DMS53 treated with DMSO at 0.1 percent for 48 hours (cell line): ENCODE data around the gene PODXL2.

ENCODE experiments used
- DNase-seq: peaks from one replicate; lab custom pipeline; 2025; ENCODE audit not compliant: unreplicated experiment; lab: John Stamatoyannopoulos, UW

Gene PODXL2

GRCh38 chr3:127687228-127687737 lies 58.3 kb downstream of the PODXL2 start:
- DNase-seq, result no peak

GRCh38 chr3:127688022-127688415 lies 59.0 kb downstream of the PODXL2 start:
- no peak for DNase-seq

DNA sequence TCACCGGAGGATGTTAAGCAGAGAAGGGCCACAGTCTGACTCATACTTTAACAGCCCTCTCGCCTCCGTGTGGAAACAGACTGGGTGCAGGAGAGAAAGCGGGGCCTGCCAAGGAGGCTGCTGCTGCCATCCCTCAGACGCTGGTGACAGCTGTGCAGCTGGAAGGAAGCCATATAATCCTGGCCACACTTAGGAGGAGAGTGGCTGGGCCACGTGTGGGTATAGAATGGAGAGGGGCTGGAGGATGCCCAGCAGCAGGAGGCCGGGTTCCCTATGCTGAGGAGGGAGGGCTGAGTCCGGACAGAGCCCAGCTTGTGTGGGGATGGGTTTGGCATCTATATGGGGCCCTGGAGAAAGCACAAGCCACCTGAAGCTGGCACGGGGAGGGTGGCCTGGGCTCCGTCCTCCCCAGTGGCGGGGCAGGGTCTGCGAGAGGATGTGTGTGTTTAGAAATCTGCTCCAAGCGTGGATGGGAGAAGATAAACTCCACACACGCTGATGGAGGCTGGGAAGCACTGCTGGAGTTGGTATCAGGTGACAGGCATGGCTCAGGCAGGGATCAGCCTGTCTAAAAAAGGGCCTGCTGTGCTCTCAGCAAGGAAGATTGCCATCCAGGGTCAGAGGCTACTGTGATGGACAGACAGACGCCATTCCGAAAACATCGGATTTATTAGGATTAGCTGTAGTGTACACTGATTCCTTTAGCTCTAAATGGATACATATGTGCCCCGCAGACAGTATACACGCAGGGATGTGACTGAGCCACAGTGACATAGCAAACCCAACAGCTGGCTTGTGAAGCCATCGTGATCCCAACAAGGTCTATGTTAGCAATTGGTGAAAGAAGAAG lies 59.7 kb downstream of the PODXL2 start:
- DNase-seq, result no peak

DNA sequence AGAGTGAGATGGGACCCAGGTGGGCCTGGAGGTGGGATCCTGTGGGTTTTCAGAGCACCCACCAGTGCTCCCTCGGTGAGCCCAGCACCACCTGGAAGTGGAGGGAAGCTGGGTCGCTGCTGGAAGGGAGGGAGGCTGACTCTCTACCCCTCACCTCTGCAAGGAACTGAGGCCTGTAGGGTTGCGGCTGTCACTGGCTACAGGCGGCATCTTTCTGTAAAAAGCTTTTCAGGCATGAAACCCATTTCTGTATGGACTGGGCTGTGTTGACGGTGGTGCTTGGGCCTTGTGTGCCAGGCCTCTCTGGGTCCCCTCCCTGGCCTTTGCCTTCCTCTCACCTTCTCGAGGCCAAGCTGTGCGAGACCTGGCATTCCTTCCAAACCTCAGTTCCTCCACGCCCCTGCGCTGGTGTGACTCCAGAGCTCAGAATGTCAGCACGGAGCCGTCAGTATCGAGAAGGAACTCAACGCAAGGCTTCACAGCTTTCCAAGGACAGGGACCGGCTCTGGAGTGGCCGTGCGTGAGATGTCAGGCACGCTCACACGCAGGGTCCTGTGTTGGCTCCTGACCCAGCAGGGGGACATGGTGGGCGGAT lies 60.4 kb downstream of the PODXL2 start:
- DNase-seq, result no peak

DNA sequence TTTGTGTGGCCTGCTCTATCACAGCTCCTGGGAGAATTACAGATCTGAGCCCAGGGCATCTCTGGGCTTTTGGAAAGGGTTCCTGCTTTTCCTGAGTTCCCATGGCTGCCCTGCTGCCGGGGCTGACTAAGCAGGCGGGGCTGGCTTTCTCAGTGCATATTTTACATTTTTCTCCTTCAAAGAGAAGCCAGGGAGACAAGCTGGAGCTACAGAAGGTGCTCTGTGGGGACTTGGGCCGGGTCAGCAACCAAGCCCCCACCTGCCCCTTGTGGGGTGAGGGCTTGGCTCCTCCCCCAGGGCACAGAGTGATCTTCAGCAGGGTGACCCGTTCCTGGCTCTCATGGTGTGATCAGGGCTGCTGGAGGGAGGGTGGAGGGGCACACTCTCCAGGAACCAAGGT lies 61.1 kb downstream of the PODXL2 start:
- DNase-seq, result no peak

DNA sequence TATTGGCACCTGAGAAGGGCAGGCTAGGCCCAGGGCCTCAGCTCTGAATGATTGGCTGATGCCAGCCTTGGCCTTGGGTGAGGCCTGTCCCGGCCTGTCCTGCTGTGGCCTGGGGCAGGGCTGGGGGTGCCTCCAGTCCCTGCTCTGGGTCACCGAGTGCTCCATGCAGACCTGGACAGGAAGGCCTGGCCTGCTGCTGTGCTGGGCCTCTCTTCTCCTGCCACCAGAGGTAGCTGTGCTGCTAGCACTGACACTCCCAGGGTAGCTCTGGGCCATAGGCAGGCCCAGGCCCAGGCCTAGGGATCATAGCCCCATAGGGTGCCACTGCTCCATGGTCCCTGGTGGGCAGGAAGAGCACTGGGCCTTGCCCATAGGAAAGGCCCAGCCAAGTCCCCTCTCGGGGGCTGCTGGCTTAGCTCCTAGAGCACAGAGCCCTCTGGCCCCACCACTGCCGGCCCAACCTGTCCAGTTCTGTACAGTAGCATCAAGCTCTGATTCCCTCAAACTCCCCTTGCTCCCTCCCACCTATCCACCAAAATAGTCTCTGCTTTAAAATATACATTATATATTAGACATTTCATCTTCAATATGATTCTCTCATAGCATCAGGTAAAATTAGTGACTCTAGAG lies 62.0 kb downstream of the PODXL2 start:
- no peak for DNase-seq

- no peak for DNase-seq
These were observed 62.5 kb downstream of the PODXL2 start for GRCh38 chr3:127691489-127691888.

GRCh38 chr3:127691974-127692373 lies 63.0 kb downstream of the PODXL2 start:
- DNase-seq, result no peak

DNA sequence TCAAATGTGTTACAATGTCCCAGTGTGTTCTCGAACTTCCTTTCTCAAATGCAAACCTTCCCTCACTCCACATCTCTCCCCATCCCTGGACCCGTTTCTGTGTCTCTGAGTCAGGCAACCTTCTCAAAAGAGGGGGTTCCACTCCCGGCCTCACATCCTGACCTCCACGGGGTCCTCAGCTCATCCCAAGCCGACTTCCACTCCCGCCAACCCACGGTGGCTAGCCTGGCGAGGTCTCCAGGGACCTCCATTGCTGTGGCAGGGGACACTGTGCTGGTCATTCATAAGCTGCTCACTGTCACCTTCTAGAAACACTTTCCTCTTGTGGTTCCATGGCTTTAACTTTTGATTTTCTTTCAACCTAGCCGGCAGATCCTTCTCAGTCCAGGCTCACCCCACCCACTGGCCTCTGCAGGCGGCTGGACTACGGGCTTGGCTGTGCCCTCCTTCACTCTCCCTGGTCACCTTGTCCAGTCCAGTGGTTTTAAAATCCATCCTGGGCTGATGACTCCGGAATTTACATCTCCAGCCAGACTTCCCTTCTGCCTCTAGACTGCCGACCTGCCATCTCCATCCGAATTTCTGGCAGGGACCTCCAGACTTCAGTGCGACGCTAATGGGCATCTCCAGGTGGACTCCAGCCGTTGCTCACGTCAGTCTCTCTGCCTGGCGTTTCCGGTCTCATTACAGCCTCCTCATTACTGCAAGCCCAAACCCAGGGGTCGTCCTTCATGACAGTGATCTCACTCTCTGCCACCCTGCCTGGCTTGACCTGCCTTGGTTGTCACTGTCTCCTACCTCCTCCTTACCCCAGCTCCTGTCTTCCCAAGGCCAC lies 63.7 kb downstream of the PODXL2 start:
- no peak for DNase-seq

DNA sequence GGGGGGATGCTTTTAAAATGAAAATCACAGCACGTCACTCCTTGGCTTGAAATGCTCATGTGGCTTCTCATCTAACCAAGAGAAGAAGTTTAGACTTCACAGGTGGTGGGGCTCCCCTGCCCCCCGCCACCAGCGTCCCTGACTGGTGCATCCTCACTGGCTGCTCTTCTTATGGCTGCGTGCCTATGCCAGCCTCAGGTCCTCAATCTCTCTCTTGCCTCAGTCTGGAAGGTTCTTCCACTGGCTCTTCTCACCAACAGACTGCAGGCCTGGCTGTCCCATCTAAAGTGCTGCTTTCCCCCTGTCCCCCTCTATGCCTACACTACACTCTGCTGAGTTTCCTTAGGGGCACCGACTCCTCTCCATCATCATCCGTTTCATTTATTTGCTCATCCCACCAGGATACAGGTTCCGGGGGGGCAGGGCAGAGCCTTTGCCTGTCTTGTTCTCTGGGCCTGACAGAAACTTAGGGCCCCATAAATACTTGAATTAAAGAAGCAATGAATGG lies 64.4 kb downstream of the PODXL2 start:
- no peak for DNase-seq

DNA sequence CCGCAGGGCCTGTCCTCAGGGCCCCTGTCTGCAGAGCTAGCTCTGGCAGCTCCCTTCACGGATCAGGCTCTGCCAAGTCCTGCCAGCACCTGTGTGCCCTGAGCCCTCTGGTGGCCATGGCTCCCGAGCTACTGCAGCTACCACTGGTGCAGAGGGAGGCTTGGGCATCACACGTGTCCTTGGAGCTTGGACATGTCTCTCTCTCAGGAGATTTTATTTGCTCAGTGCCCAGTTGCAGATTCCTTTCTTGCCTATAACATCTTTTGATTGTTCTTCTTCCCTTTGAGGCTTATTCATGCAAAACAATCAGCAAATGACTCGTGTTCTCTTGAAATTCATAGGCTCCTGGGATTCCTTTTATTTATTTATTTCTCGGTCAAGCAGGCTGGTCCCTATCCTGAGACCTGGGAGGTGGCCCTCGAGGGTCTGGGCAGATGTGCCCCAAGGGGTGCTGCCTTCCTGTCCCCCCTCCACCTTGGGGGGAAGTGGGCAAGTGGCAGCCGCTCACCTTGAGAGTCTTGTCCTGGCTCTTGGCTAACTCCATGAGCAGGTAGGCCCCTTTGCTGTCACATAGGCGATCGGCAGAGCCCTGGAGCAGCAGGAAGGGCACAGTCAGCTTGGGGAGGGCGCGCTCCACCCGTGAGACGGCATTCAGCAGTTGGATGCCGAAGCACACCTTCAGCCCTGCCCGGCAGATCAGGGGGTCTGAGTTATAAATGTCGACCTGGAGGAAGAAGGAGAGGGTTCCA lies 65.7 kb downstream of the PODXL2 start:
- peak; percentile 65 for DNase-seq

DNA sequence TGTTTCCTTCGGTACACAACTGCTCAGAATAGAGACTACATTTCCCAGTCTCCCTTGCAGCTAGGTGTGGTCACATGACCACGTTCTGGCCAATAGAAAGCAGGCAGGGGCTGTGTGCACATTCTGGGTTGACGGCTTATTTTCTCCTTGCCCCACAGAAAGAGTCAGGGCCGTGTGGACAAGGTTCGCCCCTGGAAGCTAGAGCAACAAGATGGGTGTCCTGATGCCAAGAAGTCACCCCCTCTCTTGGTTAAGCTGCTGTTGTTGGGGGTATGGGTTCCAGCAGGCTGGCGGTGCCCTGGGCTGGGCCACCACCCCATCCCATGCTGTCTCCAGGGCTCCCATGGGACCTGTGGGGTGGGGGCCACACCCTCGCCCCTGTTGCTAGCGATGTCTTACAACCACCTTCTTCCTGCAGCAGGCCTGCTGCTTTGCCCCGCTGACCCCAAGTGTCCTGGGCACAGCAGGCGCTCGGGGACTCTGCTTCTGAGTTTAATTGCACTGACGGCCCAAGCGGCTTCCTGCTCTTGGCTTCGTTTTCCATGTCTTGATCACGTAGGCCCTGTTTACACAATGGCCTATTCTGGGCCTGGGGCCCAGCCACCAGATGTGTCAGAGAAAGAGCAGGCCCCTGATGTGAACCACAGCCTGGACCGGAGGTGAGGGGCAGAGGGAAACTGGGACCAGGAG lies 68.7 kb downstream of the PODXL2 start:
- peak; percentile 23 for DNase-seq

DNA sequence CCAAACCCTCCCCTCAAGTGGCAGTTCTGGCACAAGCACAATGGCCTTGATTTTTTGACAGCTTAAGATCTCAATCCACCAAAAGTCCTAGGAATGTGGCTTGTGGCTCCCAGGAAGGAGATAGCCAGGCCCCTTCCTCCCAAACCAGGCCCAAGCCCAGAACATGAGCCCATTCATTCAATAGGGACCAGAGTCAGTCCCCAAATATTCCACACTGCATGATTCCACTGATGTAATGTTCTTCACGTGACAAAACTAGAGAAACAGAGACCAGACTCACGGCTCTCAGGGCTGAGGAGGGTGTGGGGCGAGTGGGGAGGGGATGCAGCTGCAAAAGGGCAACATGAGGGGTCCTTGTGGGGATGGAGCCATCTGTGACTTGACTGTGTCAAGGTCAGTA lies 69.3 kb downstream of the PODXL2 start:
- DNase-seq, result no peak

DNA sequence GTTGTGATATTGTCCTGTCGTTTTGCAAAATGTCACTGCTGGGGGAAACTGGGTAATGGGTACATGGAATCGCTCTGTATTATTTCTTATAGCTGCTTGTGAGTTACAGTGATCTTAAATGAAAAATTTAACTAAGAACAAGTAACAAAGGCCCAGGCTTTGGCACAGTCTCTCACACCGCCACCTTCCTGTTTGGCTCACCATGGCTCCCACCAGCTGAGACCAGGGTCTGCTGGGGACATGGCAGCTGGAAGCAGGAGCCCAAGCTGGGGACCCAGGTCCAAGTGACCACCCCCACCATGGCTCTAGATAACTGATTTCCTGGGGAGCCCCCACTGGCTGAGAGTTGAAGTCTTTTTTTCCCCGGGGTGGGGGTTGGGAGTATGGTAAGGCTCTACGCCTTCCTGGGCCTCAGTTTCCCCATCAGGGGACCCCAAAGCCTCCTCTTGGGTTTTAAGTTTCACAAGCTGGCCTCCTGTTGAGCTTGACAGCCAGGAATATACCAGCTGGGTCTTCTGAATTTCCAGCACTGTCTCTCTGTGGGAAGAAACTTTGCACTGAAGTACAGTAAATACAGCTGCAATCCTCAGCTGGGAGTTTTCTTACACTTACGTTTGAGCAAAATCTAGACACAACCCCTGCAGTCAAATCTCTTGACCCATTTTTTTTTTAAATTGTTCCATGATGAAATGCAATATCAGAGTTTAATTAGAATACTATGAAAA lies 69.9 kb downstream of the PODXL2 start:
- no peak for DNase-seq

DNA sequence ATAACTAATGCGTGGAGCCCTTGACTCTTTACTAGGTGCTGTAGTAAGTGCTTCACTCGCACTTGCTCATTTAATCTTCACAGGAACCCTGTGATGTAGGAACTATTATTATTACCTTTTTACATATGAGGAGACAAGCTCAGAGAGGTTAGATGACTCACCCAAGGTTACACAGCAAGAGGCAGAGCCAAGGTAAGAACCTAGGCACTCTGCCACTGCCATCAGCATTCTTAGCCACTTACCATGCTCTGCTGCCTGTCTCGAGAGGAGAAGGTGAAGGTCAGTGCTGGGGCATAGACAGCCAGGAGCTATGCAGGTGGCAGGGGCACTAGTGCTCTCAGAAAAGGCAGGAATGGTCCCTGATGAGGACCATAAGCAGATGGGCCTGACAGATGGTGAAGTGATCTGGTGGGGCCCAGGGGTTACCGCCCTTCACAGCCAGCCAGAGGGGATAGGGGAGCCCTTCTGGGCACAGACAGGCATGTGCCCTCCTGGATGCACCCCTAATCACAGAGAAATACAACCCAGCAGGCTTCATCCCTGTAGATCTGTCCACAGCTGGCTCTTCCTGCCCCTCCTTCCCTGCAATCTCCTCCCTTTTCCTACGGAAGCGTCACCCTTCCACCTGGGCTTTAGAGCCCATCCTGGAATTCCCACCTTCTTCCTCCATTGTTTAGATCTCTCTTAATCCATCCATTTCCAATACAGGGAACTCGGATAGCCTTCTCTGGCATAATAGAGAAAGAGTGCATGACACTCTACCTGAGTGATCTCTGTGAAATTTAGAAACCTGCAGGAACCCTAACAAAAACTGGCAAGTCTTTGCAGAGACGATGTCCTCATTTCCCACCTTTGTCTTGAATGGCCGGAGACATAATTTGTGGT lies 70.7 kb downstream of the PODXL2 start:
- DNase-seq, result no peak

DNA sequence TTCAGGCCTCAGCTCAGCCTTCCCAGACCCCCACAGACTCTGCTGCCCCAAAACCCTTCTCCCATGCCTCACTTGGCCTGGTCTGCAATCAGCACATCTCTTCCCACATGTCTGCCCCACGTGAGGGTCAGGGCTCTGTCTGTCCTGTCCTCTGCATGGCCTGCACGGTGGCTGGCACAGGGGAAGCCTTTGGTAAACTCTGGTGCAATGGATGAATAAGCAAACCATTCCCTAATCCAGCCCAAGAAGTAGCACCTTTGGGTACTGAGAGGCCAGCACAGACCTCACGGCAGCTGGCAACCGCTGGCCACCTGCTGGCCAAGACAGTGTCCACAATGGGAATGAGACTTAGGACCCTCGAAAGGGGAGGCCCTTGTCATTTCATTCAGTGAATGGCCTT lies 71.4 kb downstream of the PODXL2 start:
- no peak for DNase-seq

DNA sequence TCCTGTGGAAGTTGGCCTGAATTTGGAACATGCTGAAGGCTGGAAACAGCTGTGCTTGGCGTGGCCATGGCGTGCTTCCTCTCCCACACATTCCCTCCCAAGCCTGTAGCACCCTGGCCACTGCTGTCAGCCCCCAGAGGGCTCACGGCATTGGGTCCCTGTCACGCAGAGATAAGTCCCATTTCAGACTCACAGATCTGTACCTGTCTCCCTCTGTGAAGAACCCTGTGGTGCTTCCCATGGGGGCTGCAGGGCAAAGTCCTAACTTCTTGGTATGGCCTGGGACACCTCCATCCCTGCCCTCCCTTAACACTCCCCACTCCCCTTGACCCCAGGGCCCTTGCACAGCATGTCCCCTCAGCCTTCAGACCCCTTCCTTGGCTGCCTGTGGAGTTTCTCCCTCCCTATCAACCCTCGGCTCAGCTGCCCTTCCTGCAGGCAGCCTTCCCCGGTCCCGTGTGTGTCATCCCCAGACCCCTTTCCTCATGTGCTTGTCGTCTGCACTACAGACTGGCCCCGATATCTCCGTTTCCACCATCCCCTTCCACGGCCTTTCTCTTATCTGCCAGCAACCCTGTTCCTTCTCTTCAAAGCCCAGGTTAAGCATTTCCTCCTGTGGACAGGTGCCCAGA lies 72.4 kb downstream of the PODXL2 start:
- no peak for DNase-seq

- no peak for DNase-seq
These were observed 73.2 kb downstream of the PODXL2 start for GRCh38 chr3:127702151-127702578.
